Measurements from ENCODE around the gene SSBP3.

GRCh38 chr1:54384471-54384870 is 21.7 kb downstream of the SSBP3 start:
- TF ChIP-seq PATZ1 (CRISPR knock-in tag; IDR thresholded peaks at IDR 0.05; ENCODE audit: borderline replicate concordance) (no peak), ZC3H10 (CRISPR knock-in tag; IDR thresholded peaks at IDR 0.05) (no peak), SNAI2 (CRISPR knock-in tag; IDR thresholded peaks at IDR 0.05) (no peak), ZNF8 (CRISPR knock-in tag; IDR thresholded peaks at IDR 0.05) (no peak)

All from SK-N-SH treated with all-trans-retinoic acid at 6 μM for 48 hours (cell line).